ENCODE measurements around the gene CDK14.

CDK14 gene

DNA sequence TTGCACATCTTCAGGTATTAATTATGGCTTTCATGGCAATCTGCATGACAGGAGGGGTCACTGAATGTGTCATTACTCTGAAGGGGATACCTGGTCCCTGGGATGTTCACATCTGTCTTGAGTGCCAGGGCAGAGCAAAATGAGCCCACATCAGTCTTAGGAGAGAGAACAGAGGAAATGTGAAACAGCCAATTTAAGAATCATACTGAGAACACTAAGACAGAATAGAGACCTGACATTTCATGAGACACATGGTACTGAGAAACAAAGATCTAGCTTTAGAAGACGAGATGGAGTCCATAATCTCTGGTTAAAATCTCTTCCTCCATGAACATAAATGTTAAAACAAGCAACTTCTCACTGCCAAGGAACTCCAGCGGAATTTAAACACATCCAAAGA is 634.0 kb downstream of the CDK14 start:
- H3K4me1 Mint-ChIP-seq (ENCODE audit: low read depth), result no peaks in the 10 kb centered on the region
- no peaks in the 10 kb centered on the region for H3K9me3 Mint-ChIP-seq
- H3K4me3 Mint-ChIP-seq, result no peak overlapping the region
- H3K27ac Mint-ChIP-seq, result no peak overlapping the region
- no peaks in the 10 kb centered on the region for H3K27me3 Mint-ChIP-seq
- no peak for DNase-seq
- no peaks in the 10 kb centered on the region for H3K36me3 Mint-ChIP-seq (ENCODE audit: low read depth)

DNA sequence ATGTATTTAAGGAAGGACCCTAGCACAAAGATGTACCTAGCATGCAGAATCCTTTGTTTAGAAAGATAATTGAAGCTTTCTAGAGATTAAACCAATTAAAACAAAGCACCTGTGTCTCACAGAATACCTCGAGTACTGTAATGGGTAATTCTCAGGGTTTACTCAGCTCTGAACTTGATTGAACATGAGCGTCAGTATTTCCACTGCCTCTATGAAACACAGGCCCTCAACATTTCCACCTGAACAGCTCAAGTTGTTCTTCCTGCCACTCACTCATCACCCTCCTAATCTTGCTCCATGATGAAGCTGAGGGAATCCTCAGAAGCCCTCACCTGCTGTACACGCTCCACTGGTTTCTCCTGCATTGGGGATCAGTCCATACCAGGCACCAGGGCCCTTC is 634.4 kb downstream of the CDK14 start:
- no peaks in the 10 kb centered on the region for H3K9me3 Mint-ChIP-seq
- H3K27ac Mint-ChIP-seq, result no peak overlapping the region
- DNase-seq, result no peak
- no peaks in the 10 kb centered on the region for H3K27me3 Mint-ChIP-seq
- H3K4me3 Mint-ChIP-seq, result no peak overlapping the region
- H3K4me1 Mint-ChIP-seq (ENCODE audit: low read depth), result no peaks in the 10 kb centered on the region
- no peaks in the 10 kb centered on the region for H3K36me3 Mint-ChIP-seq (ENCODE audit: low read depth)

DNA sequence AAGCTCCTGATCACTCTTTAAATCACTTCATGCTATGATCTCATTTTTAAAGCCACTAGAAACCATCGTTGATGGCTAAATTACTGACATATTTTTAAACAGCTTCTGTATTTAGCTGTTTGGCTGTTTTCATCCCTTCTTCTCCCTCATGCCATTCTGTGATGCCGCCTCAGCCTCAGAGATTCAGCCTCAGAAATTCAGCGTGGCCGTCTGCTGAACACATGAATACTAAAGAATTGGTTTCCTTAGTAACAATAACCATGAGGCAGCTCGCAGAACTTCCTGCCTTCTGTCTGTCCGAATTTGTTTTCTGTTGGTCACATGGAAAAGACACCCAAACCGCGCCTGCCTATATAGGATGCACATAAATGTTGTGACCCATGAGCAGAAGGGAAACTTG is 637.1 kb downstream of the CDK14 start:
- no peaks in the 10 kb centered on the region for H3K27me3 Mint-ChIP-seq

DNA sequence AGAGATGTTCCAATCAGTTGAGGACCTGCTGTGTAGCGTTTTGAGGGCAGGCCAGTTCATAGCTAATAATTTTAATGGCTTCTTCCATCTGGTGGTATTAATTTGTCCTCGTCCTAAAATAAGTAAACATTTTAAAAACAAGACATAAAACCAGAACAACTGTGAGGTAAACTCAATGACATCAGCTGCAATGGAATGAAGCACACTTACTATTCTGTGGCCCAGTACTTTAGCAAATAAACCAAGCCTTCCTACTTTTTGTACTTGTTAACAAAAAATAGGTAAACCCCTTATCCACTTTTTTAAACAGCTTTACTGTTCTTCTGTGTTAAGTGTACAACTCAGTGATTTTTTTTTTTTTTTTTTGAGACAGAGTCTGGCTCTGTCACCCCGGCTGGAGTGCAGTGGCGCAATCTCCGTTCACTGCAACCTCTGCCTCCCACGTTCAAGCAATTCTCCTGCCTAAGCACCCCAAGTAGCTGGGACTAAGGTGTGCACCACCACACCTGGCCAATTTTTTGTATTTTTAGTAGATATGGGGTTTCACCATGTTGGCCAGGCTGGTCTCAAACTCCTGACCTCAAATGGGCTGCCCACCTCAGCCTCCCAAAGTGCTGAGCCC is 639.2 kb downstream of the CDK14 start:
- Mint-ChIP-seq H3K9me3 (no peaks in the 10 kb centered on the region), H3K27me3 (no peaks in the 10 kb centered on the region), H3K4me3 (no peak overlapping the region), H3K27ac (no peak overlapping the region), H3K4me1 (ENCODE audit: low read depth) (no peaks in the 10 kb centered on the region), H3K36me3 (ENCODE audit: low read depth) (no peaks in the 10 kb centered on the region)
- DNase-seq, result no peak

More for the DNA sequence above, 637.1 kb downstream of the CDK14 start:
- Mint-ChIP-seq H3K9me3 (no peaks in the 10 kb centered on the region), H3K4me3 (no peak overlapping the region), H3K36me3 (ENCODE audit: low read depth) (no peaks in the 10 kb centered on the region), H3K4me1 (ENCODE audit: low read depth) (no peaks in the 10 kb centered on the region), H3K27ac (no peak overlapping the region)
- DNase-seq, result no peak

DNA sequence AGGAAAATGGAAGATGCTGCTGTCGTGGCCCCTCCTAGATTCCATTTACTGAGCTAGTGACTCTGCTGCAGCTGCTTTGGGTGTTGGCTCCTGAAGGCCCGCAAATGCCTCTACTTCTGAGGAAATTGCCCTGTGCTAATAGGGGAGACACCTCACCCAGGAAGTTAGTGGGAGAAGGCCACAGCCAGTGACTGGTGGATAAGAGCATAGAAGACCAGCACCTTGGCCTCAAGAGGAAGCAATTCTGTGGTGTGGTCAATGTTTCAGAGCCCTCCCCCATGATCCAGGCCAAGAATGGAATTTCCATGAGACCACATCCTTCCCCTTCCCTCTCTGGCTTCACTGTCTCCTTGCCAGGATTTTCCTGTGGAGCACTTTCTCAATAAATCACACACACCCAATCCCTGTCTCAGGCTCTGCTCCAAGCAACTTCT is 643.1 kb downstream of the CDK14 start:
- DNase-seq, result no peak
- no peaks in the 10 kb centered on the region for H3K9me3 Mint-ChIP-seq
- no peak overlapping the region for H3K4me3 Mint-ChIP-seq
- no peaks in the 10 kb centered on the region for H3K4me1 Mint-ChIP-seq (ENCODE audit: low read depth)
- no peaks in the 10 kb centered on the region for H3K27me3 Mint-ChIP-seq
- no peaks in the 10 kb centered on the region for H3K36me3 Mint-ChIP-seq (ENCODE audit: low read depth)
- H3K27ac Mint-ChIP-seq, result no peak overlapping the region

DNA sequence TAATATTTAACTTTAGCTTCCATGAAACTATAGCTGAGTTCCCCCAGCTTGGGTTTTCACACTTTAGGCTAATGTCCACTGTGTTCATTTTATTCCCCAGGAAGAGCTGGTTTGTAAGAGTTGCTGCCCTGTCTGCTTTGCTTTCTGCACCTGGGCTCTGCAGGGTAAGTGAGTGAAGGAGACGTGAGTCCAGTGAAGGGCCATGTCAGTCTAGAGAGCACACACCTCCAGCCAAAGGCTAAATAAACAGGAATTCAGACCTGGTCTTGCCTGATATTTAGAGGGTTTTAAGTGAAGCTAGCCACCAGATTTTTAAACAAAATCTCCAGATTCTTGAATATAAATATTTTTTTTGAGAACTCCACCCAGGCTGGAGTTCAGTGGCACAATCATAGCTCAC is 643.7 kb downstream of the CDK14 start:
- Mint-ChIP-seq H3K4me3 (no peak overlapping the region), H3K4me1 (ENCODE audit: low read depth) (no peaks in the 10 kb centered on the region), H3K9me3 (no peaks in the 10 kb centered on the region), H3K27ac (no peak overlapping the region), H3K36me3 (ENCODE audit: low read depth) (no peaks in the 10 kb centered on the region), H3K27me3 (no peaks in the 10 kb centered on the region)
- no peak for DNase-seq

DNA sequence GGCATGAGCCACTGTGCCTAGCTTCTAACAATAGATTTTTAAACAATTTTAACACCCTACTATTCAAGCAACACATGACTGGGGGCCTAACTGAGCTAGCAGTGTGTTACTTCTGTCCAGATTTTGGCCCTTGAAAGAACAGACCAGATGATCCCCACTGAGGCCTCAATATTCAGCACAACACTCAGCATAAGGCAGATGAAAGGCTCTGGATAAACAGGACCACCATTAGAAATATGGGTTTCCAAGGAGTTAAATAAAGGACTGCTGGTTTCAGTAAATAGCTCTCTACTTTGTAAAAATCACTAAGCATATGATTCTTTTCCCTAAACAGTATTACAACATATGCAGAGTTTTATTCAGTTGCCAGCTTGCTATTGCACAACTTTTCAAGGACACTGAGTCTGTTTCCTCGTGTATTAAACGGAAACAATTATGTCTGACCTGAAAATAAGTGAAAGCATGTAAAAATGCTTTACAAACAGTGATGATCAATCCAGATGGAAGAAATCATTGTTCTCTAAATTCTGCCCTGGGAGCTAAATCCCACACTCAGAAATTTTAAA is 644.3 kb downstream of the CDK14 start:
- H3K36me3 Mint-ChIP-seq (ENCODE audit: low read depth), result no peaks in the 10 kb centered on the region
- no peak overlapping the region for H3K4me3 Mint-ChIP-seq
- no peak for DNase-seq
- no peaks in the 10 kb centered on the region for H3K4me1 Mint-ChIP-seq (ENCODE audit: low read depth)
- no peak overlapping the region for H3K27ac Mint-ChIP-seq
- H3K9me3 Mint-ChIP-seq, result no peaks in the 10 kb centered on the region
- H3K27me3 Mint-ChIP-seq, result no peaks in the 10 kb centered on the region

DNA sequence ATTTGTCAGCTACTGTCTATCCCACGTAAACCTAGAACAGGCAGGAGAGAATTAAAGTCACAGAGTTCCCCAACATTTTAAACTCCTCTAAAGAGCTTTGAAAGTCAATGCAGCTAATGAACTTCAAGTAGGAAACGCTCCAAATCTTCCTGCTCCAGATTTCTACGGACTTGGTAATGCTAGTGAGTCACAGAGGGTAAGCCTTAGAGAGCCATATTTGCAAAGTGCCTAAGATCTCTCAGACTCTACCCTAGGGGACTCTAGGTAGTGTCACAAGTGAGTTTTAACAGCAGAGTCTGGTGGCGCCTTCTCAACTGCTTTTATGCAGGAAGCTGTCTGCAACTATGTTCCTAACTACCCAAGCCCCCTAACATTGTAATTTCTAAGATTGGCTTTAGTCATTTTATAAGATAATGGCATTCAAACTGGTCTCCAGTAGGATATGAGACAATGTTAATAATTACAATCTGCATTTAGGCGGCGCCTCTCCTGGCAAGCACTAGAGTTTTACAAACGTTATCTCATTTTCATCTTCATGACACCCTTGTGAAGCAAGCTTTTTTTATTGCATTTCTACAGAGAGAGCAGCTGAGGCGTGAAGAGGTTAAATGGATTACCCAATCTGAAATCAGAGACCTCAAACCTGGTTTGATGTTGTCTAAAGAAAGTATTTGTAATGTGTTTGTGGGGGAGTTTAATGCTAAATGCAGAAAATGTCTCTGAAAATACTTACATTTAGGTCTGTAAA is 646.1 kb downstream of the CDK14 start:
- no peak overlapping the region for H3K27ac Mint-ChIP-seq
- H3K9me3 Mint-ChIP-seq, result no peaks in the 10 kb centered on the region
- no peak for DNase-seq

DNA sequence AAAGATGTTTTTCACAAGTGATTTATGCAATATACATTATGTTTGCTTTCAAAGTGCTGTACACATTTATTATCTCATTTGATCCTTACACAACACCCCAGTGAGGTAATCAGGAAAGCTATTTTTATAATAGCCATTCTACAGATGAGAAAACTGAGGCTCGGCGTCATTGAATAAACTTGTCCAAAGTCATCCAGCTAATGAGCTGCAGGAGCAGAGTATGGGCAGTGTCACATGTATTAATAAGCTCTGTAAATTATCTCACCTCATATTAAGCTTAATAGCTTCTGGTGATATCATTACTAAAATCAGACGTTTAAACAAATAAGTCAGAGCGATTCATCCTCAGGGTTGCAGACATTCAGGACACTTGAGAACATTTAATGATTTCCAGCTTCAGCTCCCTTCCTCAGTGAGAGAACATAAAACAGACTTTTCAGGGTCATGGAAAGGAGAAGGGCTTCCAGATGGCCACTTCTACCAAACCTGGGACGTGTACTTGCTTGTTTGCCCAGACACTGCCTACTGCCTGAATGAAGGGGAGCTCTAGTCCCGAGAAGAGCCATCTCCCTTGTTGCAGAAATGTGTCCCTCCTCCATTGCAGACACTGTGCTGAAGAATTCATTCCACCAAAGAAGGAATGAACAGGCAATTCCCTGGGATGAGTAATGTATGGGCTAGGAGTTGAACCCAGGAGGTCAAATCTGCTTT is 647.6 kb downstream of the CDK14 start:
- no peaks in the 10 kb centered on the region for H3K4me1 Mint-ChIP-seq (ENCODE audit: low read depth)
- H3K36me3 Mint-ChIP-seq (ENCODE audit: low read depth), result no peaks in the 10 kb centered on the region
- no peaks in the 10 kb centered on the region for H3K27me3 Mint-ChIP-seq
- no peak overlapping the region for H3K4me3 Mint-ChIP-seq
- no peak for DNase-seq
- H3K27ac Mint-ChIP-seq, result no peak overlapping the region
- H3K9me3 Mint-ChIP-seq, result no peaks in the 10 kb centered on the region

More for the DNA sequence above, 646.1 kb downstream of the CDK14 start:
- H3K27me3 Mint-ChIP-seq, result no peaks in the 10 kb centered on the region
- H3K36me3 Mint-ChIP-seq (ENCODE audit: low read depth), result no peaks in the 10 kb centered on the region
- H3K4me3 Mint-ChIP-seq, result no peak overlapping the region
- H3K4me1 Mint-ChIP-seq (ENCODE audit: low read depth), result no peaks in the 10 kb centered on the region

DNA sequence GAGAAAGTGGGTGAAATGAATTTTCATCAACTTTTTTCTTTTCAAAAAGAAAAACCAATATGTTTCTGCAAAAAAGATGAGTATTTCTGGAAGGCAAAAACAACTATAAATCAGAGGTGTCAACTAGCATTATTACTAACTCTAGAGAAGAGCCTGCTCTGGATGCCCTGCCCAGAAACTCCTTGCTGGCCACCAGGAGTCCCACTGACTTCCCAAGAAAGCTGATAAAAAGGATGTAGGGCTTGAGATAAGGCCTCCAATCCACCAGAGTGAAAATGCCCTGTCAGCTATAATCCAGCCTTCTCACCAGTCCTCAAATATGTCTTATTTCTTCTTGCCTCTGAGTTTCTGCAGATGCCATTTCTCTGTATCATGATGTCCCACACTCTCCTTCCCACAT is 651.4 kb downstream of the CDK14 start:
- Mint-ChIP-seq H3K4me1 (ENCODE audit: low read depth) (no peaks in the 10 kb centered on the region), H3K27me3 (no peaks in the 10 kb centered on the region), H3K4me3 (no peak overlapping the region), H3K27ac (no peak overlapping the region), H3K36me3 (ENCODE audit: low read depth) (no peaks in the 10 kb centered on the region), H3K9me3 (no peaks in the 10 kb centered on the region)
- no peak for DNase-seq

DNA sequence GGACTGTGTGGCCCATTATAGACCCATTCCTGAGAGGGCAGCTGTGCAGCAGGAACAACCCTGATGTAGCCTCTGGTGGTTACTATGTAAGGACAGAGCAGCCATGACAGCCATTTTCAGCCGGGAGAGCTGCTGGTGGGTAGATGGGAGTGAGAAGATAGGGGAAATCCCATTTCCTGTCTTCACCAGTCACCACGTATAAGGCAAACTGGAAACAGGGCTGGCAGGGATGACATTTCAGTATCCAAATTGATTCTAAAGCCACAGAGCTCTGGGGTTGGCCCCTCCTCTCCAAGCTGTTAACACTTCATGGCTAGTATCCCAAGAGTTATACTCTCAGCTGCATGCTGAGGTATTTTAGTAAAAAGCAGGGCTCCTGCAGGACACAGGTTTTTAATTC is 652.9 kb downstream of the CDK14 start:
- DNase-seq, result no peak
- Mint-ChIP-seq H3K27me3 (no peaks in the 10 kb centered on the region), H3K27ac (no peak overlapping the region), H3K4me3 (no peak overlapping the region), H3K36me3 (ENCODE audit: low read depth) (no peaks in the 10 kb centered on the region), H3K4me1 (ENCODE audit: low read depth) (no peaks in the 10 kb centered on the region), H3K9me3 (no peaks in the 10 kb centered on the region)

DNA sequence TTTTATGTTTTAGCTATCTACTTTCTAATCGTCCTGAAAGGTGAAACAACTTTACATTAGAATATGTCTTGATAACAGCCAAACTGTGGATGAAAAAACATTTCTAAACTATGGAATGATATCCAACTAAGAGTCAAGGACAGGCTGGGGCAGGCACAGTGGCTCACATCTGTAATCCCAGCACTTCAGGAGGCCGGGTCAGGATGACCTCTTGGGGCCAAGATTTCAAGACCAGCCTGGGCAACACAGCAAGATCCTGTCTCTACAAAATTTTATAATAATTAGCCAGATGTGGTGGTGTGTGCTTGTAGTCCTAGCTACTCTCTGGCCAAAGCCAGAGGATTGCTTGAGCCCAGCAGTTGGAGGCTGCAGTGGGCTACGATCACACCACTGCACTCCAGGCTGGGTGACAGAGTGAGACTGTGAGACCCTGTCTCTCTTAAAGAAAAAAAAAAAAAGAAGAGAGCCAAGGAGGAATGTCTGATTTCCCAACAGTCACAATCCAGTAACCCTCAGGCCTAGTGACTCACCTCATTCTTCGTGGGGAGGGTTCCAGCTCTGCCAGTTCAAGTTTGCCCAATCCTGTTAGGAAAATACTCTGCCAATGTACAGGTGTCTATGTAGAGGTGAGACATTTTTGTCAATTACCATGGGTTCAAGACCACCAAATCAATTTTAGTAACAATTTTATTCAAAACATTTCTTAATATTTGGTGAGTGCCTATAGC is 653.5 kb downstream of the CDK14 start:
- Mint-ChIP-seq H3K4me3 (no peak overlapping the region), H3K36me3 (ENCODE audit: low read depth) (no peaks in the 10 kb centered on the region), H3K27me3 (no peaks in the 10 kb centered on the region), H3K4me1 (ENCODE audit: low read depth) (no peaks in the 10 kb centered on the region), H3K27ac (no peak overlapping the region), H3K9me3 (no peaks in the 10 kb centered on the region)
- no peak for DNase-seq

DNA sequence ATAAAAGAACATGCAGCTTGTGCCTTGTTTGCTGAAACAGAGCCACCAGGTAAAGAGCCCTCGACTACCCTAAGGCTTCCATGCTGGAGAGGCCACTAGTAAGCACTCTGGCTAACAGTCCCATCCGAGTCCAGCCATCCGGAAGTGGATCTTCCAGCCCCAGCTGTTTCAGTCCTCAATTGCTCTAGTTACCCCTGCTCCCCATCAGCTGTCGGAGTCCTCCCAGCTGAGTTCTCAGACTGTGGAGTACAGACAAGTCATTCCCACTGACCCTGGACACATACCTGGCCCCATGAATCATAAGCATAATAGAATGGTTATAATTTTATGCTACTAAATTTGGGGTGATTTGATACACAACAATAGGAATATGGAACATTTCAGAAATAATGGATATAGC is 654.6 kb downstream of the CDK14 start:
- DNase-seq, result no peak
- no peak overlapping the region for H3K4me3 Mint-ChIP-seq
- H3K27me3 Mint-ChIP-seq, result peaks cover 2% of the 10 kb centered on the region
- H3K9me3 Mint-ChIP-seq, result peaks cover 4% of the 10 kb centered on the region
- H3K27ac Mint-ChIP-seq, result no peak overlapping the region
- H3K4me1 Mint-ChIP-seq (ENCODE audit: low read depth), result no peaks in the 10 kb centered on the region
- no peaks in the 10 kb centered on the region for H3K36me3 Mint-ChIP-seq (ENCODE audit: low read depth)

DNA sequence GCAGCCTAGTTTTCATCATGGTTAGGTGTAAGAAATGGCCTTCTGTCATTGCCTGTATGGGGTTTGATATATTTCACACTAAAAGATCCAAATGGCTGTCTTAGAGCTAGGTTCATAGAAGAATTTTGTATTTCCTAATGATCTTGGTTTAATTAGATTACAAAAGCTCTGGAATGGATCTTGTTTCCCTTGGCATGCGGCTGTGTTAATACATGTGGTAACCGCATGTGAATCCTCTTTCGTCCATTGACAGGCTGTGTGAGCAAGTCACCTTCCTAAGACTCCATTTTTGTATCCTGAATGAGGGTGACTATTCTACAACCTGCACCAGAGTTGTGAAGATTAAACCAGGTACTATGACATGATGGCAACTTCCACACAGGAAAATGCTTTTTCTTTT is 655.8 kb downstream of the CDK14 start:
- Mint-ChIP-seq H3K36me3 (ENCODE audit: low read depth) (no peaks in the 10 kb centered on the region), H3K27ac (no peak overlapping the region), H3K27me3 (peaks cover 6% of the 10 kb centered on the region), H3K9me3 (peaks cover 11% of the 10 kb centered on the region), H3K4me3 (no peak overlapping the region), H3K4me1 (ENCODE audit: low read depth) (no peaks in the 10 kb centered on the region)
- no peak for DNase-seq

All from activated T-cell treated with anti-CD3 and anti-CD28 coated beads, Interleukin-2, amount 50 U/mL, for 24 hours (primary cell).